Measurements from ENCODE around the gene CRTC1.

The CRTC1 gene

GRCh38 chr19:18698321-18699167 lies 15.1 kb downstream of the CRTC1 start:
- no peak overlapping the region for H3K4me2 ChIP-seq (ENCODE audit: low read length)

GRCh38 chr19:18699403-18700054 lies 16.0 kb downstream of the CRTC1 start:
- peak overlapping the region; percentile 27 for H3K4me3 ChIP-seq (ENCODE audit: low read length)
- H3K79me2 ChIP-seq (ENCODE audit: control insufficient read depth, low read length) = peaks cover 8% of the 10 kb centered on the region; the same call in 1 of the 2 replicates
- H3K4me2 ChIP-seq (ENCODE audit: low read length) = peak overlapping the region; percentile 57
- TF ChIP-seq EZH2phosphoT487 (IDR thresholded peaks at IDR 0.05; ENCODE audit: borderline replicate concordance, low read length) = no peak
- no peak overlapping the region for H3K27ac ChIP-seq (ENCODE audit: low read depth, low read length)
- H3K9me2 ChIP-seq (replicated peaks; ENCODE audit: control insufficient read depth, low read length) = no peaks in the 10 kb centered on the region
- peaks cover 32% of the 10 kb centered on the region for H3K4me1 ChIP-seq (ENCODE audit: control insufficient read depth, low read length)
- H3F3A ChIP-seq (ENCODE audit: control insufficient read depth, insufficient read depth) = no peaks in the 10 kb centered on the region
- H4K20me1 ChIP-seq (ENCODE audit: control insufficient read depth, insufficient read depth, low read depth, low read length) = peaks cover 4% of the 10 kb centered on the region; the same call in 1 of the 2 replicates
- no peaks in the 10 kb centered on the region for H3K27me3 ChIP-seq (ENCODE audit: control insufficient read depth, low read length)
- no peaks in the 10 kb centered on the region for H3K36me3 ChIP-seq (ENCODE audit: control insufficient read depth, low read length)
- H3K9me3 ChIP-seq (ENCODE audit: control insufficient read depth, insufficient read depth, low read length) = no peaks in the 10 kb centered on the region

More at GRCh38 chr19:18698321-18699167, 15.1 kb downstream of the CRTC1 start:
- Histone ChIP-seq H3K9me2 (replicated peaks; ENCODE audit: control insufficient read depth, low read length) (no peaks in the 10 kb centered on the region), H3K79me2 (ENCODE audit: control insufficient read depth, low read length) (peaks cover 8% of the 10 kb centered on the region; the same call in 1 of the 2 replicates), H3K36me3 (ENCODE audit: control insufficient read depth, low read length) (no peaks in the 10 kb centered on the region), H4K20me1 (ENCODE audit: control insufficient read depth, insufficient read depth, low read depth, low read length) (peaks cover 4% of the 10 kb centered on the region; the same call in 1 of the 2 replicates), H3K4me1 (ENCODE audit: control insufficient read depth, low read length) (peaks cover 32% of the 10 kb centered on the region), H3K27ac (ENCODE audit: low read depth, low read length) (no peak overlapping the region), H3K4me3 (ENCODE audit: low read length) (no peak overlapping the region), H3K27me3 (ENCODE audit: control insufficient read depth, low read length) (no peaks in the 10 kb centered on the region), H3K9me3 (ENCODE audit: control insufficient read depth, insufficient read depth, low read length) (no peaks in the 10 kb centered on the region), H3F3A (ENCODE audit: control insufficient read depth, insufficient read depth) (no peaks in the 10 kb centered on the region)
- TF ChIP-seq EZH2phosphoT487 (IDR thresholded peaks at IDR 0.05; ENCODE audit: borderline replicate concordance, low read length) (no peak), CTCF (IDR thresholded peaks at IDR 0.05; ENCODE audit: low read depth, low read length, poor library complexity, severe bottlenecking) (no peak)

GRCh38 chr19:18700501-18701249 lies 17.2 kb downstream of the CRTC1 start:
- H3K27me3 ChIP-seq (ENCODE audit: control insufficient read depth, low read length) = no peaks in the 10 kb centered on the region
- no peaks in the 10 kb centered on the region for H3F3A ChIP-seq (ENCODE audit: control insufficient read depth, insufficient read depth)
- H3K27ac ChIP-seq (ENCODE audit: low read depth, low read length) = no peak overlapping the region
- H3K4me1 ChIP-seq (ENCODE audit: control insufficient read depth, low read length) = peaks cover 32% of the 10 kb centered on the region
- H3K36me3 ChIP-seq (ENCODE audit: control insufficient read depth, low read length) = no peaks in the 10 kb centered on the region
- peaks cover 4% of the 10 kb centered on the region; the same call in 1 of the 2 replicates for H4K20me1 ChIP-seq (ENCODE audit: control insufficient read depth, insufficient read depth, low read depth, low read length)
- H3K9me2 ChIP-seq (replicated peaks; ENCODE audit: control insufficient read depth, low read length) = no peaks in the 10 kb centered on the region
- H3K4me2 ChIP-seq (ENCODE audit: low read length) = peak overlapping the region; percentile 57
- H3K9me3 ChIP-seq (ENCODE audit: control insufficient read depth, insufficient read depth, low read length) = no peaks in the 10 kb centered on the region
- peaks cover 8% of the 10 kb centered on the region; the same call in 1 of the 2 replicates for H3K79me2 ChIP-seq (ENCODE audit: control insufficient read depth, low read length)
- TF ChIP-seq CTCF (IDR thresholded peaks at IDR 0.05; ENCODE audit: low read depth, low read length, poor library complexity, severe bottlenecking) = no peak
- no peak for TF ChIP-seq EZH2phosphoT487 (IDR thresholded peaks at IDR 0.05; ENCODE audit: borderline replicate concordance, low read length)
- peak overlapping the region; percentile 34 for H3K4me3 ChIP-seq (ENCODE audit: low read length)

Measured in DOHH2 (cell line).